Body of pancreas (tissue), 4 donors: Measurements from ENCODE around the gene CTF1. TPM values are rescaled to one million over a fixed set of nuclear protein-coding genes. Genes with fewer than 3 reads are reported as not detected.

Experiments
- ATAC-seq: fragments of 150-250 bp; one replicate; pipeline ENCODE4 v1.9.1; 2016
- DNase-seq, 4 donors: peaks; one replicate each; pipeline ENCODE4 v3.0.0-alpha.2; 2019
- H3K27ac ChIP-seq, 4 donors: fragments of 200-600 bp; sonication (generic); 1 replicate in 3 of 4; 2 replicates in 1 of 4; pipeline versions ENCODE4 v1.5.1 to v1.6.1; 2016 to 2019; ENCODE audit warnings: mild to moderate bottlenecking in 1 of 4, mixed read lengths in 1 of 4, moderate library complexity in 1 of 4
- H3K27me3 ChIP-seq, 2 donors: fragments of 200-600 bp; sonication (generic); one replicate each; pipeline ENCODE4 v1.6.0; 2016; ENCODE audit warnings: mild to moderate bottlenecking in 1 of 2
- H3K36me3 ChIP-seq, 2 donors: fragments of 200-600 bp; sonication (generic); replicated peaks in 1 of 2; 2 replicates each; pipeline ENCODE4 v1.5.1; 2016; ENCODE audit warnings: low read depth in 2 of 2; ENCODE audit not compliant: insufficient read depth in 1 of 2
- H3K4me1 ChIP-seq: fragments of 200-600 bp; sonication (generic); one replicate; pipeline ENCODE4 v1.6.0; 2016
- H3K4me3 ChIP-seq, 2 donors: fragments of 200-600 bp; sonication (generic); 1 replicate in 1 of 2; 2 replicates in 1 of 2; pipeline ENCODE4 v1.5.1; 2016 to 2019
- H3K9me3 ChIP-seq, 3 donors: fragments of 200-600 bp; sonication (generic); 1 replicate in 2 of 3; 2 replicates in 1 of 3; pipeline ENCODE4 v1.5.1; 2016
- CTCF ChIP-seq, 7 experiments: fragments of 450-650 bp in 4 of 7; fragments of 200-600 bp in 3 of 7; sonication (generic) in 3 of 7; IDR thresholded peaks; one replicate each; pipeline ENCODE4 v1.5.1; 2016 to 2019; ENCODE audit warnings: antibody characterized with exemption in 7 of 7
- POLR2A ChIP-seq, 3 donors: fragments of 450-650 bp; IDR thresholded peaks; one replicate each; pipeline ENCODE4 v1.6.1; 2016; ENCODE audit warnings: antibody characterized with exemption in 3 of 3, mild to moderate bottlenecking in 2 of 3
- WGBS, 2 donors: methylation state at CpG; one replicate each; pipeline ENCODE4 v1.1.5; 2017; 5-methylcytosine and 5-hydroxymethylcytosine counted together
- intact Hi-C: fragments of 100-400 bp; cut with DNase I; formaldehyde crosslinking; loops from one replicate; pipeline ENCODE4 v1.15.1; 2023
- total RNA-seq, 2 donors: library from RNA; depleted of rRNA; stranded (reverse); fragments of >200 nt; gene quantifications; one replicate each; pipeline ENCODE4 v1.1.0, GENCODE V29; 2016

CTF1 gene
- total RNA-seq, 2 donors from 2014 or later, result 1.0 to 2.0 TPM

DNA sequence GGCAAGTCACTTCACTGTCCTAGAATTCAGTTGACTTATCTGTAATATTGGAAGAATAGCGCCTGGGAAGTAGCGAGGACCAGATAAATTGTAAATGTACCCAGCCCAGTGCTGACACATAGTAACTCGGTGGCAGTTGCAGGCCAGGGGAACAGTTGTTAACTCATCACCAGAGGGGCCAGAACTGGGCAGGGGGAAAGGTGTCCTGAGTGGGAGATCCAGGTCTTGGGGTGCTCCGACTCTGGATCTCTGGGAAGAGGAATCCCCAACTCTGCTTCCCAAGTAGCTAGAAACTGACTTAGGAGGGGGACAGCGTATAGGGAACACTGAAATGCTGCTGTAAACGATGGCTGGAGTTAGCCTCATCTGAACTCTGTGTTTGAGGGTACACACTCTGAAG lies 25.5 kb upstream of the CTF1 start:
- Histone ChIP-seq H3K27ac (no peak overlapping the region), H3K4me1 (peaks cover 9% of the 10 kb centered on the region), H3K36me3 (no peaks in the 10 kb centered on the region), H3K9me3 (no peaks in the 10 kb centered on the region), H3K4me3 (no peak overlapping the region), H3K27me3 (no peaks in the 10 kb centered on the region)
- TF ChIP-seq CTCF (IDR thresholded peaks at IDR 0.05), result no peak
- TF ChIP-seq POLR2A (IDR thresholded peaks at IDR 0.05), result no peak
- intact Hi-C loops, result no loop called here
- DNase-seq (no peak), ATAC-seq (no peak)
- 87 to 93% methylated on average over 6 of the region's 6 CpGs for WGBS, 2 donors

- Histone ChIP-seq H3K9me3 (no peaks in the 10 kb centered on the region), H3K27me3 (no peaks in the 10 kb centered on the region), H3K36me3 (no peaks in the 10 kb centered on the region), H3K4me3 (peak overlapping the region; percentile 44 to 55), H3K27ac (peak overlapping the region; percentile 63 to 90 (median 85)), H3K4me1 (peaks cover 21% of the 10 kb centered on the region)
- TF ChIP-seq CTCF (IDR thresholded peaks at IDR 0.05), result no peak
- TF ChIP-seq POLR2A (IDR thresholded peaks at IDR 0.05), result no peak
- DNase-seq (no peak), ATAC-seq (no peak)
- intact Hi-C loops, result no loop called here
- 21 to 23% methylated on average over 22 to 23 of the region's 23 CpGs for WGBS, 2 donors
Observed at GRCh38 chr16:30874244-30874820, 22.1 kb upstream of the CTF1 start.

GRCh38 chr16:30874821-30875717 lies 21.3 kb upstream of the CTF1 start:
- peak; percentile 97 for ATAC-seq
- TF ChIP-seq POLR2A (IDR thresholded peaks at IDR 0.05) (peak; percentile 73 to 91 (median 91)), CTCF (IDR thresholded peaks at IDR 0.05) (peak in 1 of 7 experiments; percentile 7)
- H3K36me3 ChIP-seq, result no peaks in the 10 kb centered on the region
- H3K4me1 ChIP-seq, result peaks cover 21% of the 10 kb centered on the region
- 0 to 1% methylated on average over 8 to 85 of the region's 85 CpGs for WGBS, 2 donors
- intact Hi-C loops, result no loop called here
- DNase-seq, result peak; percentile 88 to 92 (median 90)
- peak overlapping the region; percentile 63 to 90 (median 85) for H3K27ac ChIP-seq
- no peaks in the 10 kb centered on the region for H3K27me3 ChIP-seq
- no peaks in the 10 kb centered on the region for H3K9me3 ChIP-seq
- peak overlapping the region; percentile 44 to 55 for H3K4me3 ChIP-seq

GRCh38 chr16:30875871-30876801 lies 20.3 kb upstream of the CTF1 start:
- no peaks in the 10 kb centered on the region for H3K9me3 ChIP-seq
- DNase-seq (no peak), ATAC-seq (peak; percentile 2)
- H3K4me3 ChIP-seq, result peak overlapping the region; percentile 44 to 55
- TF ChIP-seq POLR2A (IDR thresholded peaks at IDR 0.05), result no peak
- TF ChIP-seq CTCF (IDR thresholded peaks at IDR 0.05), result no peak
- H3K27ac ChIP-seq, result peak overlapping the region; percentile 63 to 90 (median 85)
- peaks cover 21% of the 10 kb centered on the region for H3K4me1 ChIP-seq
- H3K36me3 ChIP-seq, result no peaks in the 10 kb centered on the region
- no peaks in the 10 kb centered on the region for H3K27me3 ChIP-seq
- WGBS, 2 donors, result 11 to 14% methylated on average over 9 to 12 of the region's 12 CpGs
- intact Hi-C loops, result no loop called here
